GM12878 (cell line): ENCODE results near the gene SLC35G4. TPM values are rescaled to one million over a fixed set of nuclear protein-coding genes. Genes with fewer than 3 reads are reported as not detected.

ENCODE experiments used
- ATAC-seq: fragments of 200-7000 bp; cut with Tn5 transposase; 3 replicates; pipeline ENCODE4 v1.9.1; 2020; ENCODE audit warnings: mild to moderate bottlenecking, moderate library complexity
- BruUV-seq: library from RNA; stranded (reverse); fragments of 400-500 nt; replicated peaks from 2 replicates; lab custom pipeline; 2021; lab: Mats Ljungman, UMichigan
- CTCF ChIA-PET: fragments of 300-600 bp; sonication (Branson Sonifier 250); formaldehyde crosslinking; extraction: SDS; loops from one replicate; lab custom pipeline; 2021; ENCODE audit warnings: inconsistent platforms; lab: Yijun Ruan, JAX
- POLR2A ChIA-PET: fragments of 350-600 bp; formaldehyde crosslinking; extraction: SDS; loops from one replicate; lab custom pipeline; 2021; ENCODE audit warnings: inconsistent platforms; lab: Charles Lee
- RAD21 ChIA-PET: fragments of 300-600 bp; sonication (Branson Sonifier 250); formaldehyde crosslinking; loops from one replicate; lab custom pipeline; 2023; ENCODE audit warnings: antibody characterized with exemption; ENCODE audit not compliant: unreplicated experiment; lab: Charles Lee
- SMC1A ChIA-PET: fragments of 300-600 bp; sonication (Branson Sonifier 250); formaldehyde crosslinking; loops from one replicate; lab custom pipeline; 2023; ENCODE audit not compliant: unreplicated experiment, uncharacterized antibody; lab: Charles Lee
- DNase-seq: peaks from one replicate; pipeline ENCODE4 v3.0.0-alpha.2; 2011; ENCODE audit warnings: low read depth, low spot score
- FAIRE-seq: peaks from 3 replicates; lab custom pipeline; 2011; peaks lifted over from hg19 to GRCh38; lab: Jason Lieb, UNC
- H2AFZ ChIP-seq: 2 replicates; pipeline ENCODE4 v1.6.0; 2011; ENCODE audit warnings: low read depth, low read length, control low read depth; ENCODE audit not compliant: control insufficient read depth
- H3K27ac ChIP-seq: 2 replicates; pipeline ENCODE4 v1.5.1; 2011; ENCODE audit warnings: control low read depth; ENCODE audit not compliant: control insufficient read depth, insufficient read depth
- H3K27me3 ChIP-seq, 2 experiments: replicated peaks in 1 of 2; 2 replicates each; pipeline versions ENCODE4 v1.6.0 to v1.6.1; 2011; ENCODE audit warnings: low read length in 1 of 2; ENCODE audit not compliant: control insufficient read depth in 2 of 2, insufficient read depth in 2 of 2
- H3K36me3 ChIP-seq, 2 experiments: 2 replicates each; pipeline ENCODE4 v1.5.1; 2011; ENCODE audit warnings: low read length in 1 of 2; ENCODE audit not compliant: control insufficient read depth in 2 of 2, insufficient read depth in 2 of 2
- H3K4me1 ChIP-seq: 2 replicates; pipeline ENCODE4 v1.6.1; 2011; ENCODE audit warnings: mild to moderate bottlenecking, low read length, moderate library complexity, mixed read lengths; ENCODE audit not compliant: control insufficient read depth, insufficient read depth
- H3K4me2 ChIP-seq: 2 replicates; pipeline ENCODE4 v1.6.0; 2011; ENCODE audit warnings: control low read depth; ENCODE audit not compliant: control insufficient read depth, insufficient read depth
- H3K4me3 ChIP-seq: fragments of 200-600 bp; sonication (generic); 2 replicates; pipeline ENCODE4 v1.5.1; 2016
- H3K79me2 ChIP-seq: 2 replicates; pipeline ENCODE4 v1.6.0; 2011; ENCODE audit warnings: low read length; ENCODE audit not compliant: control insufficient read depth, insufficient read depth
- H3K9ac ChIP-seq: 2 replicates; pipeline ENCODE4 v1.8.0; 2011; ENCODE audit warnings: low read length, control low read depth, mixed read lengths; ENCODE audit not compliant: control insufficient read depth, insufficient read depth
- H3K9me3 ChIP-seq: replicated peaks from 3 replicates; pipeline ENCODE4 v1.5.1; 2011; ENCODE audit warnings: mild to moderate bottlenecking, low read length; ENCODE audit not compliant: control insufficient read depth, insufficient read depth
- H4K20me1 ChIP-seq: 2 replicates; pipeline ENCODE4 v1.6.0; 2011; ENCODE audit not compliant: control insufficient read depth, insufficient read depth
- EED ChIP-seq: sonication (generic); IDR thresholded peaks from 2 replicates; pipeline ENCODE4 v1.6.1; 2016; ENCODE audit warnings: antibody characterized with exemption, low read depth
- MEF2A ChIP-seq: IDR thresholded peaks from 2 replicates; pipeline ENCODE4 v1.6.1; 2011; ENCODE audit warnings: low read depth, mild to moderate bottlenecking, low read length, moderate library complexity; ENCODE audit not compliant: insufficient read depth
- PML ChIP-seq: IDR thresholded peaks from 2 replicates; pipeline ENCODE4 v1.6.1; 2012; ENCODE audit warnings: low read length, inconsistent platforms
- RUNX3 ChIP-seq: IDR thresholded peaks from 2 replicates; pipeline ENCODE4 v1.6.1; 2012; ENCODE audit warnings: low read length, inconsistent platforms
- WGBS: methylation state at CpG from one replicate; pipeline ENCODE4 v1.1.6; 2016; ENCODE audit warnings: low lambda C conversion rate; ENCODE audit not compliant: insufficient replicate concordance, insufficient coverage; ENCODE audit errors: missing lambda C conversion rate; 5-methylcytosine and 5-hydroxymethylcytosine counted together
- in situ Hi-C: fragments of 300-500 bp; cut with MboI; formaldehyde crosslinking; loops from 9 replicates; pipeline ENCODE4 v1.14.3; 2018; ENCODE audit warnings: mixed read lengths
- intact Hi-C: fragments of 100-400 bp; cut with micrococcal nuclease; formaldehyde crosslinking; loops from one replicate; pipeline ENCODE4 v1.14.2; 2022; ENCODE audit not compliant: unreplicated experiment
- polyA plus RNA-seq, 11 experiments: library from polyadenylated mRNA; depleted of rRNA in 4 of 11; unstranded in 6 of 11; stranded (reverse) in 5 of 11; fragments of >200 nt; fragmentation: Nextera tagmentation in 4 of 11; fragmentation: Illumina TruSeq in 1 of 11; extraction: Ambion mirVana in 4 of 11; extraction: Trizol in 1 of 11; gene quantifications; 1 replicate in 1 of 11; 2 replicates in 10 of 11; pipeline versions ENCODE4 v1.2.1 to v1.2.3, GENCODE V29; 2011 to 2016; ENCODE audit warnings: inconsistent platforms in 2 of 11, missing spikeins in 2 of 11, low read depth in 1 of 11
- total RNA-seq, 4 experiments: library from RNA; depleted of rRNA in 3 of 4; stranded (reverse); fragments of >200 nt in 3 of 4; fragmentation: Illumina TruSeq in 1 of 4; extraction: Trizol in 1 of 4; gene quantifications; 2 replicates each; pipeline versions ENCODE4 v1.2.1 to v1.2.3, GENCODE V29; 2013 to 2021
- TF ChIP-seq, protein P1 (sequence below): fragments of 450-650 bp; IDR thresholded peaks from 2 replicates; pipeline ENCODE4 v1.6.1; 2017; ENCODE audit warnings: mild to moderate bottlenecking, moderate library complexity

SLC35G4 gene
- total and polyA plus RNA-seq, 10 of the 15 experiments (the other 5 are each of a cell fraction or from before 2014, with no cell fraction given), result not detected

DNA sequence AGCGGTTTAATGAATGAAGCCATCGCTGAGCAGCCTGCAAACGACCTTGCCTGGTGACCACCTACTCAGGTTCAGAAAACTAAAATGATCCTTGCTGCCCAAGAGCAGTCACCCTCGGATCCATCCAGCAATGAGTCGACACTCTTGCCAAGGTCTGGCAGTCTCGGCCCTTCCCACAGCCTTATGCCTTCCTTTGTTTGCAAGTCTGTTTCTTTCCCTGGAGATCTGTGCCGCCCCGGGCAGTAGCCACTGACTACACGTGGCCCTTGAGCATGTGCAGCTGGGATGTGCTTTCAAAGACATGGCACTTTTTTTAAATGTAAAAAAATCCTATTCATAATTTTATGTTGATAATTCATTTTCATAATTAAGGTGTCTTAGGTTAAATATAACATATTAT lies 37.2 kb upstream of the SLC35G4 start:
- in situ Hi-C loops, result no loop called here
- TF ChIP-seq, protein P1, sequence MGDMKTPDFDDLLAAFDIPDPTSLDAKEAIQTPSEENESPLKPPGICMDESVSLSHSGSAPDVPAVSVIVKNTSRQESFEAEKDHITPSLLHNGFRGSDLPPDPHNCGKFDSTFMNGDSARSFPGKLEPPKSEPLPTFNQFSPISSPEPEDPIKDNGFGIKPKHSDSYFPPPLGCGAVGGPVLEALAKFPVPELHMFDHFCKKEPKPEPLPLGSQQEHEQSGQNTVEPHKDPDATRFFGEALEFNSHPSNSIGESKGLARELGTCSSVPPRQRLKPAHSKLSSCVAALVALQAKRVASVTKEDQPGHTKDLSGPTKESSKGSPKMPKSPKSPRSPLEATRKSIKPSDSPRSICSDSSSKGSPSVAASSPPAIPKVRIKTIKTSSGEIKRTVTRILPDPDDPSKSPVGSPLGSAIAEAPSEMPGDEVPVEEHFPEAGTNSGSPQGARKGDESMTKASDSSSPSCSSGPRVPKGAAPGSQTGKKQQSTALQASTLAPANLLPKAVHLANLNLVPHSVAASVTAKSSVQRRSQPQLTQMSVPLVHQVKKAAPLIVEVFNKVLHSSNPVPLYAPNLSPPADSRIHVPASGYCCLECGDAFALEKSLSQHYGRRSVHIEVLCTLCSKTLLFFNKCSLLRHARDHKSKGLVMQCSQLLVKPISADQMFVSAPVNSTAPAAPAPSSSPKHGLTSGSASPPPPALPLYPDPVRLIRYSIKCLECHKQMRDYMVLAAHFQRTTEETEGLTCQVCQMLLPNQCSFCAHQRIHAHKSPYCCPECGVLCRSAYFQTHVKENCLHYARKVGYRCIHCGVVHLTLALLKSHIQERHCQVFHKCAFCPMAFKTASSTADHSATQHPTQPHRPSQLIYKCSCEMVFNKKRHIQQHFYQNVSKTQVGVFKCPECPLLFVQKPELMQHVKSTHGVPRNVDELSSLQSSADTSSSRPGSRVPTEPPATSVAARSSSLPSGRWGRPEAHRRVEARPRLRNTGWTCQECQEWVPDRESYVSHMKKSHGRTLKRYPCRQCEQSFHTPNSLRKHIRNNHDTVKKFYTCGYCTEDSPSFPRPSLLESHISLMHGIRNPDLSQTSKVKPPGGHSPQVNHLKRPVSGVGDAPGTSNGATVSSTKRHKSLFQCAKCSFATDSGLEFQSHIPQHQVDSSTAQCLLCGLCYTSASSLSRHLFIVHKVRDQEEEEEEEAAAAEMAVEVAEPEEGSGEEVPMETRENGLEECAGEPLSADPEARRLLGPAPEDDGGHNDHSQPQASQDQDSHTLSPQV, result no peak
- TF ChIP-seq RUNX3 (no peak), PML (no peak), MEF2A (no peak), EED (no peak)
- Histone ChIP-seq H3K4me3 (no peak overlapping the region), H3K27ac (no peak overlapping the region), H3K27me3 (peaks cover 0 to 3% of the 10 kb centered on the region in 2 experiments; a peak in 1 of 4 replicates), H3K4me1 (peaks cover 4% of the 10 kb centered on the region), H3K79me2 (no peaks in the 10 kb centered on the region), H3K36me3 (no peaks in the 10 kb centered on the region), H3K9ac (no peak overlapping the region), H2AFZ (peak overlapping the region; percentile 19; the same call in 1 of the 2 replicates), H3K9me3 (no peaks in the 10 kb centered on the region), H3K4me2 (no peak overlapping the region), H4K20me1 (no peaks in the 10 kb centered on the region)
- no peak for DNase-seq
- SMC1A ChIA-PET, result interaction anchor here (0.6 to 1.2 kb wide), 2 partner anchors 10 to 262 kb away, joined by 3 read pairs; no protein-coding TSS in a partner anchor
- intact Hi-C loops, result no loop called here
- CTCF ChIA-PET, result interaction anchor here (1.6 kb wide), 1 partner anchor 261 kb away, joined by 5 read pairs; no protein-coding TSS in a partner anchor
- ATAC-seq, result no peak
- BruUV-seq, result no TSS peak
- POLR2A ChIA-PET, result no interaction called here
- FAIRE-seq, result no peak
- 18% methylated on average over 9 of the region's 9 CpGs for WGBS
- RAD21 ChIA-PET, result interaction anchor here (0.7 kb wide), 1 partner anchor 19 kb away, joined by 3 read pairs; no protein-coding TSS in a partner anchor
